TTC549 (cell line): ENCODE measurements around the gene LRP1.

Experiments
- FAIRE-seq: peaks from 2 replicates; lab custom pipeline; 2012; peaks lifted over from hg19 to GRCh38; lab: Jason Lieb, UNC

LRP1 gene

DNA sequence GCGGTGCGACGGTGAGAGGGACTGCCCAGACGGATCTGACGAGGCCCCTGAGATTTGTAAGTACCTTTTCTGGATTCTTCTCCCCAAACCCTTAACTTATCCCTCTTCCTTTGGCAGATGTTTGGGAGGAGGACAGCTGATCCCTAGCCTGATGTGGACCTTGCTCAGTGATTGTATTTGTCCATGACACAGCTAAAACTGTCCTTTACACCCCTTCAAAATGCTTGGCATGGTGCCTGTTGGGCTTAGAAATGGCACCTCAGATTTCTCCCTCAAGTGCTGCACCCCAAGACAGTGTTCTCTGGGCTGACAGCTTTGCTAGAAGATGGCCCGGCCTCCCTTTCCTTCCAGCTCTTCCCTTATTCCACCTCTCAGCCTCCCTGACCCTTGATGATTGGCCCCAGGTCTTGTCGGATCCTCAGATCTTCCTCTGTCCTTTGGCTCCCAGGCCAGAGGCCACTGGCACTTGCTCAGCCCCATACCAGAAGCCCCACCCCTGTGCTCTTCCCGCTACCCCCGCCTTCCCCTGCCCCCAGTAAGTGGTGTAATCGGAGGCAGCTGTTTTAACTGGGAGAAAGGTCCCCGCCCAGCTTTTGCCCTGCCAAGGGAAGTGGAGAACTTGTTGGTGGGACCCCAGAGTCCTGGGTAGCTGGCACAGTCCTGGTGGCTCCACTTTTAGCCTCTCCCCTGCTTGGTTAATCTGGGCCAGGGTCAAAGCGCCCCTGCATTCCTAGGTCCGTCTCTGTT, 10.4 kb downstream of the LRP1 start:
- FAIRE-seq, result no peak

DNA sequence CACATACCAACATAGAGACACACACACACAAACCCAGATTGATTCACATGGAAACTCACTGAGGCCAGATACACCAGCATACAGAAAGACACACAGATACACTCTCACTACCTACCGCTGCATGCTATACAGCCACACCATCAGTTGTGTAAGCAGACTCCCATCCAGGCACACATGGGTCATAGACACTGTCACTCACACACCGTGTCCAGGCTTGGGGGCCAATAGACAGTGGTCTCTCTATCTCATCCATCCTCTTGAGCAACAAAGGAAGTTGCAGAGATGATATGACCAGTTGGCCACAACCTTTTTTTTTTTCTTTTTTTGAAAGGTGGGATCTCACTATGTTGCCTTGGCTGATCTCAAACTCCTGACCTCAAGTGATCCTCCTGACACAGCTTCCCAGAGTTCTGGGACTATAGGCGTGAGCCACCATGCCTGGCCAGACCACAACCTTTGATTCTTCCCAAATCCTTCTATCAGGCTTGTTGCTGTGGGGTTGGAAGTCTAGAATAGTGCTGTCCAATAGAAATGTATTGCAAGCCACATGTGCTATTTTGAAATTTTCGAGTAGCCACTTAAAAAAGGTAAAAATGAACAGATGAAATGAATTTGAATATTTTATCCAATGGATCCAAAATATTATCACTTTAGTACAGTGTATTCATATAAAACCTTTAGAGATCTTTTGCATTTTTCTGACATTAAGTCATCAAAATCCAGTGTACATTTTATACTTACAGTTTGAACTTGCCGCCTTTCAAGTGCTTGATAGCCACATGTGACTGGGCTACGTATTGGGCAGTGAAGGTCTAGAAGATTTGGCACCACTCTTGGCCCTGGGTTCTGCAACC, 11.7 kb downstream of the LRP1 start:
- FAIRE-seq, result no peak

DNA sequence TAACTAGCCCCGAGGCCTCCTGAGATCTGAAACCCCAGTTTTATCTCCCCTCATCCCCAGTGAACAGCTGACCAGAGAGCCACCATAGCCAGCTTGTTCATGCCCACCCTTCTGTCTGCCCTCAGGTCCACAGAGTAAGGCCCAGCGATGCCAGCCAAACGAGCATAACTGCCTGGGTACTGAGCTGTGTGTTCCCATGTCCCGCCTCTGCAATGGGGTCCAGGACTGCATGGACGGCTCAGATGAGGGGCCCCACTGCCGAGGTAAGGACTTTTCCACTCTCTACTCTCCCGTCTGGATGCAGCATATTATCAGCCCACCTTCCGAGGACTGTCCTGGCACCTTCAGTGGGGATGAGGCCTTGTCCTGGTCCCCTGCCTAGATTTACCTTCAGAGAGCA, 13.0 kb downstream of the LRP1 start:
- no peak for FAIRE-seq

DNA sequence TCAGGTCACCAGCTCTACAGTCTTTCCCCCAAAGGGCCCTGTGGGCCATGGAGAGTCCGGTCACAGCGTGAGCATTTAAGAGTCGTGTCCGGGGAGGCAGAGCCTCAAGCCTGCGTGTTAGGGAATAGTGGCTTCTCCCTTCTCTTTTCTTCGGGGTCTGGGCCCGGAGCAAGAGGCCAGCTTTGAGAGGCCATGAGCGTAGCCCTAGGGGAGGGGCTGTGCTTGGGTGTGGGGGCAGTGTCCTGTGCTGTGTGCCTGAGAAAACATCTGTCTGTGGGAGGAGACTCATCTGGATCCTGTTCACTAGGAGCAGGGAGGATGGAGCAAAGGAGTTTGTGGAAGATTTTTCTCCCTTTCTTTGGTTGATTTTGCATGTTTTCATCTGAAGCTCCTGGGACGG, 13.8 kb downstream of the LRP1 start:
- FAIRE-seq, result no peak

DNA sequence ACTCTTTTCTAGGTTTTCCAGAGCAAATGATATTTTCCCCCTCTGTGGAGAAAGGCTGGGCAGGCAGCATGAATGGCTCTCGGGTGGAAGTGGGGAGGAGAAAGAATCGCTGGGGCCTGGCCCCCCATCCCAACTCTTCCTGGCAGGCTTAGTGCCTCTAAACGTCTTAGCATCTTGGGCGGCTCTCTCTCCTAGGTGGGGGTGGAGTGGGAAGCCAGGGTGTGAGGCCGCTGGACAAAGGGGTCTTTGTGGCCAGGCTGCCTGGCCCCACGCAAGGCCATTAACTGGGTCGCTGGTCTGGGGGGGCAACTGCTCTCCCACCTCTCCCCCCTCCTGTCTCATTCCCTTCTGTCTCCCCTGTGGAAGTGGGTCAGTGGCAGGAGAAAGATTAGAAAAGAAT, 14.4 kb downstream of the LRP1 start:
- no peak for FAIRE-seq

GRCh38 chr12:57143454-57143853, 15.2 kb downstream of the LRP1 start:
- FAIRE-seq, result no peak

DNA sequence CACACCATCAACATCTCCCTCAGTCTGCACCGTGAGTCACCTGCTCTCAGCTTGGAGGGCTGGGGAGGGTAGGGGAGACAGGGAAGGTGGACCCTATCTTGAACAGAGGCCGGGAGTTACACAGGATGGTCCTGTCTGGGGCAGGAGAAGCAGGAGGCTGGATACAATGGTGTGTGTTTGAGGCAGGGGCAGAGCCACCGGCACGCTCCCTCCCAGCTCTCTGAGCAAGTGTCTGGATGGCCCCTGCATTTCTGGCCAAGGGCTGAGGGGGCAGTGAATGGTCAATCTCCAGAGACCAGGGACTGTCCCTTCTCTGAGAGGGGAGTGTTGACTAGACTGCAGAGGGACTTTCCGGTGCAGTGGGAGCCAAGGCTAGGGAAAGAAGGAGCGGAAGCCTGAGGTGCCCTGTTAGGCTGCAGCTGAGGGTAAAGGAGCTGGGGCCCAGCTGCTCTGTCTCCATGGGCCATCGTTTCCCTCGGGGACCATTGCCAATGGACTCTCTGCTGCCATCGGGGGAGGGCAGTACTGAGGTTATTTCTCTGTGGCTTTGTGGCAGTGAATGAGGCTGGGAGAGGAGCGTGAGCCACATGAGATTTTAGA, 17.3 kb downstream of the LRP1 start:
- no peak for FAIRE-seq

- no peak for FAIRE-seq
Observed at GRCh38 chr12:57146092-57146491, 17.8 kb downstream of the LRP1 start.

DNA sequence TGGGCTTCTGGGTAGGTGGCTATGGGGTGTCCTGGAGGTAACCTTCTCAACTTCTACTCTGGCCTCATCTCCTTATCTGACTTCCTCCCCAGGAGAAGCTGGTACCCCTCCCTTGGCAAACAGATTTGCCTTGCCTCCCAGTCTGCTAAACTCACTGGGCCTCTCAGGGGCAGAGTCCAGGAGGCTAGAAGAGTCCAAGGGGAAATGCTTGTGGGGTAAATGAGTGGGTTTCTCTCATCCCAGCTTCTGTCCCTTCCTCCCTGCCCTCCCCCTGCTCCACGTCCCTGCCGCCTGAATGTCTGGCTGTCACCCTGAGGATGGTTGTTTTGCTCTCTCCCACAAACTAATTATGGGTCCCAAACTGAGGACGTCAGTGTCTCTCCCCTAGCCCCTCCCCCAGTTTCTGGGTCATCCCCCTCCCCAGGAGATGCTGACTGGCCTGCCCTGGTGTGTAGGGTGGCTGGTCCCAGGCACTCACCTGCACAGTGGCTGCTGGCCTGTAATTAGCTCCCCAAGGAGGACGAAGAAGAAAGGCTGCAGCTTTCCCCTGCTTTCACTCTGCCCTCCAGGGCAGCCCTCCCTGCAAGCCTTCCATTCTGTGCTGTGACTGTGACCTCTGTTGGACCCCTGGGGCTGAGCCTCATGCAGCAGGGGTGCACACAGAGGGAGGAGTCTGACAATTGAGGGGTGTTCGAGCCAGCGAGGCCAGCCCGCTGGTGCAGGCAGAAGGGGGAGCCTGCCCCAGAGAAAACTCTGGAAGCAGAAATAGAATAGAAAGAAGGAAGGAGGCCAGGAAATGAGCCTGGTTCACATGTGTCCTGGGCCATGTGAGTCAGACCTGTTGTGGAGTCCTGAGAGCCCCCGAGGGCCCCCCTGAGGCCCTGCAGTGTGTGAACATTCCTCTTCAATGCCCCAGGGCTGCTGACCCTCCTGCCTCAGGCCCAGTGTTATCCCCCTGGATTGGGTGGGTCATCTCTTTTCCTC, 19.0 kb downstream of the LRP1 start, which contains the start of gene LRP1-AS:
TSS of gene LRP1-AS (minus strand) at position 659 of the 984 bp plus-strand sequence.
- FAIRE-seq, result no peak

DNA sequence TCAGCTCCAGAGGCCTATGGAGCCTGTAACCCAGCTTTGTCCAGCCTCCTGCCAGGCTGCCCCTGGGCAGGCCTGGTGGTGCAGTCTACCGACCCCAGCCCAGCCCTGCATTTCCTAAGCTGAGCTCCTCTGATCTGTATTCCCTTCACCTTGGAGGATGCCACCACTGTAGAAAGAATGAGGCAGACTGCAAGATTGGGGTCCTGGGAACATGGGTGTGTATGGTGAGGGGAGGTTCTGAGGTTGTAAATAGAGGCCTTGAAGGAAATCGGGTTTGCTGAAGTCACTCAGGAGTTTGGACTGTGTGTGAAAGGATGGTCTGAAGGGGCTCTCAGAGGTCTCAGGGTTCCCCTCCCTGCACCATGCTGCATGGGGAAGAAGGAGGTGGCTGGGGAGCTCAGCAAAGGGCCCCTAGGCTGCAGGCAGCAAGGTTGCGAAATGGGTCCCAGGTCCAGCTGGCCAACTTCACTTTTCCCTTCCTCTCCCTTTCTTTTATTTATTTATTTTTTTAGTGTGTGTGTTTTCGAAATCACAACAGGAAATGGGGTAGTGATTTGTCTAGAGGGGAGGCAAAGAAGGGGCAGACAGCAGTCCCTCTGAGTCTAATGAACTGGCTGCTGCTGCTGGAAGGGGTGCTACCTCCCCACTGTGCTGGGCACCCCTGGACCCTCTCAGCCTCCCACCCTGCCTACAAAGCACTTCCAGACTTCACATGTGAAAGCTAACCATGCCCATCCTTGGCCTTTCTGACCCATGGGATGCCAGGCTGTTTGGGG, 20.4 kb downstream of the LRP1 start:
- no peak for FAIRE-seq

DNA sequence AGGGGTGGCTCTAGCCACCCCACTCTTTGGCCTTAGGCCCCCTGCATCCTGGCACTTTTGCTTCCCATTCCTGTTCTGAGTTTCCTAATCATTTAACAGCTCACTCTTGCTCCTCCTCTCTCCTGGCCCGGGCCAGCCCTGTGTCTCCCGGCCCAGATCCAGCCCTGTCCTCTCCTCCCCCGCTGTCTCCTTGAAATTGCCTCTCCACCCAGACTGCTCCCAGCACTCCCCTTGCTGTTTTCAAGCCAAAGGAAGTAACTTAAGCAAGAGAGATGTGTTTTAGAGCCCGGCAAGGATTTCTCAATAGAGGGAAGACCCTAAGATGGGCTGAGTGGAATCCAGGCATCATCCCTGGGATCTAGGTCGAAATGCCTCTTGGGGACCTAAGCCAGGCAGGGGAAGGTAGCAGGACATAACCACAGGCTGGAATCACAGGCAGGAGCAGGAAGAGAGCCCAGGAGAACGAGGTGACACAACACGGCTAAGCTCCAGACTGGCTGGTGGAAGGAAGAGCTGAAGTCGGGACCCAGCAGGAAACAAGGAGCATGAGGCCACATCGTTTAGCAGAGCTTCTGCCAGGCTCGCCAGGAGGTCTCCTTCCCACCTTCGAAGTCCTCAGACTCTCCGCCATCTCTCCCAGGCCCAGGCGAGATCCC, 21.1 kb downstream of the LRP1 start:
- no peak for FAIRE-seq

DNA sequence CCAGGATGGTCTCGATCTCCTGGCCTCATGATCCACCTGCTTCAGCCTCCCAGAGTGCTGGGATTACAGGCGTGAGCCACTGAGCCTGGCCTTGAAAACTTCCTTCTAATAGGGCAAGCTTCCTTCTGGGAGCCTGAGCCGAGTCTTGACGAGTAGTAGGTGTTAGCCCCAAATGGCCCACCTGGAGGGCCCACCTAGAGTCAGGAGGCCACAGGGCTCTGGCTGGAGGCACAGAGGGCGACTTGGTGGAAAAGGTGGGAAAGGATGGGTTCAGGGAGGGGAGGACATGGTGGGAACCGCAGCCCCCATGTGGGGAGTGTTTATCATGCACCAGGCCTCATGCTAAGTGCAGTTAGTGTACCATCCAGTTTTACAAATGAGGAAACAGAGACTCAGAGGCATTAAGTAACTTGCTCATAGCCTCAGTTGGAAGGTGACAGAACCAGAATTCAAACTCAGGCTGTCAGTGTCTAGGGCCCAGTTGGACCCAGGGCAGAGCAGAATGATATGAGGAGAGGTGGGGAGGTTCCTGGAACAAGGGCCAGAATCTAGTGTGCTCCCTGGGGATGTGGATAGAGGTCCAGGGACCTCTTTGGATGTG, 22.2 kb downstream of the LRP1 start:
- FAIRE-seq, result no peak

GRCh38 chr12:57151741-57152630, 23.7 kb downstream of the LRP1 start:
- FAIRE-seq, result no peak

DNA sequence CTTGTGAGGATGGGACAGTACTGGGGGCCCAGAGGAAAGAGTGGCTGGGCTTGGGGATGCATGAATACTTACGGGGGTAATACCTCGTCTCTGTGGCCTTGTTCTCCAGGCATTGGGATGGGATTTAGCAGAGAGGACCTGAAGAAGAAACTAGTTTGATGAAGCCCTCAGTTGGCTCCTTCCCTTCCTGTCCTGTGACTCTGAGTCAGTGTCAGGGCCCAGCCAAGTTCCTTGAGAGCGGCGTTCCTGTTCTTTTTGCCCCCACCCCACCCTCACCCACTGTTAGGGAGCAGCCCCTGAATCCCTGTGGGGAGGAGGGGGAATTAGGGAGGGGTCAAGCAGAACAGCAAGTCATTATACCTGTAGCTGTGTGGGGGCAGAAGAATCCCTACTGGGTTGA, 24.4 kb downstream of the LRP1 start:
- FAIRE-seq, result no peak

- no peak for FAIRE-seq
Observed at GRCh38 chr12:57153415-57153997, 25.2 kb downstream of the LRP1 start.

DNA sequence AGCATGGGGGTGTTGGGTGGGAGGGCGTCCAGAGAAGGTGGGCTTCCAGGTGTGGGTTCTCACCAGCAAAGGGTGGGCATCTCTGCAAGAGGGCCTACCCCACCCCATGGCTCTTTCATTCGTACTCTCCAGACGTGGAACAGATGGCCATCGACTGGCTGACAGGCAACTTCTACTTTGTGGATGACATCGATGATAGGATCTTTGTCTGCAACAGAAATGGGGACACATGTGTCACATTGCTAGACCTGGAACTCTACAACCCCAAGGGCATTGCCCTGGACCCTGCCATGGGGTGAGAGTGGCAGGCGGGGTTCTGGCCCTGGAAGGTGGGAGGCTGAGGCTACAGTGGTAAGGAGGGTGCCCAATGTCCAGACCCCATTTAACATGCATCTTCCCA, 25.8 kb downstream of the LRP1 start:
- FAIRE-seq, result no peak

DNA sequence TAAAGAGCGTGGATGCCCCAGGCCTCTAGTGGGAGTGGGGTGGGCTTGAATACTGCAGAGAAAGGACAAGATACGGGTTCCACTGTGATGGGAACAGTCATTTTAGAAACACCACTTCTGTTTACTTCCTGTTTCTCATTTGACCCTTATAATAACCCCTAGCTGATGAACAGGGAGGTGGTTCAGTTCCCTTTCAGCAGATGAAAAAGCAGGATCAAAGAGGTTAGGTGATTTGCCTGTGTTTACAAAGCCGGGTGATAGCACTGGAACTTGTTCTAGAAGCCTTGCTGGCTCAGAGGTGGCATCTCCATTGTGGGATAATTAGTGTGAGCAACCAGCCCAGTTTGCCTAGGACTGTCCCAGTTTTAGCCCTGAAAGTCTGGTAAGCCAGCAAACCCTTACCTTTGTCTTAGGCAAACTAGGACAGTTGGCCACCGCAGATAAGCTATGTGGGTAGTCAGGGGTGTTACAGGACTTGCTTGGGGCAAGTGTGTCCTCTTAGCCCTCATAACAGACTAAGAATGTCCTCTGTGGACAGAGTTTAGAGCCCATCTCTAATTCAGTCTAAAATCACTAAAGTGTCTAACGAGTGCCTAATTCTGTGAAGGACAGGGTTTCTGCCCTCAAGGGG, 26.6 kb downstream of the LRP1 start:
- FAIRE-seq, result no peak

DNA sequence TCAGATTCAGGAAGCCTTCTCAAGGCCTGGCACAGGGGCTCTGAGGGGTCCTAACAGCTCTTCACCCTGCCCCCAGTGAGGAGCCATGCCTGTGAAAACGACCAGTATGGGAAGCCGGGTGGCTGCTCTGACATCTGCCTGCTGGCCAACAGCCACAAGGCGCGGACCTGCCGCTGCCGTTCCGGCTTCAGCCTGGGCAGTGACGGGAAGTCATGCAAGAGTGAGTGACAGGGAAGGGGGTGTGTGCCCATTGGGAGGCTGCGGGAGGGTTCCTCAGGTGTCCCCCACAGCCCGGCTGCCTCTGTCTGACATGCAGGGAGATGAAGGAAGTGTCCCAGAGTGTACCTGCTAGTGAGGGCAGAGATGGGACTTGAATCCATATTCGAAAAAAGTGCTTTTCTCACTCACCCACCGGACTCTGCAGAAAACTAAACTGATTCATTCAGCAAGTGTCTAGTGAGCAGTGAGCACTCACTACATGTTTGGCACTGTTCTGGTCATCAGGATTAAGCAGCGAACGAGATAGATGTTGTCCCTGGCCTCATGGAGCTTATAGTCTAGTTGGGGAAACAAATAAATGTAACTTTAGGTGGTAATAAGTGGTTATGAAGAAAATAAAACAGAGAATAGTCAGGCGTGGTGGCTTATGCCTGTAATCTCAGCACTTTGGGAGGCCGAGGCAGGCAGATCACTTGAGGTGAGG, 28.6 kb downstream of the LRP1 start:
- no peak for FAIRE-seq
